OCI-LY7 (cell line): Measurements from ENCODE around the gene UNKL. TPM values are rescaled to one million over a fixed set of nuclear protein-coding genes. Genes with fewer than 3 reads are reported as not detected.

Experiments
- BruUV-seq: library from RNA; stranded (reverse); fragments of 400-500 nt; replicated peaks from 2 replicates; lab custom pipeline; 2021; lab: Mats Ljungman, UMichigan
- CTCF ChIA-PET: fragments of 300-600 bp; sonication (Branson Sonifier 250); formaldehyde crosslinking; loops from one replicate; lab custom pipeline; 2022; ENCODE audit warnings: antibody characterized with exemption; ENCODE audit not compliant: unreplicated experiment; lab: Charles Lee
- POLR2A ChIA-PET: fragments of 300-600 bp; sonication (Branson Sonifier 250); formaldehyde crosslinking; loops from one replicate; lab custom pipeline; 2022; ENCODE audit warnings: antibody characterized with exemption; lab: Charles Lee
- DNase-seq: peaks from one replicate; pipeline ENCODE4 v3.0.0-alpha.2; 2015; ENCODE audit warnings: low spot score
- H2AFZ ChIP-seq: fragments of 200-600 bp; sonication (generic), shearing (Covaris generic); 2 replicates; pipeline ENCODE4 v1.6.1; 2014; ENCODE audit warnings: mild to moderate bottlenecking, antibody characterized with exemption, low read length, moderate library complexity
- H3K27ac ChIP-seq: fragments of 200-600 bp; sonication (generic); 2 replicates; pipeline ENCODE4 v1.5.1; 2014; ENCODE audit warnings: mixed run types, low read depth, mild to moderate bottlenecking, moderate library complexity, low read length, inconsistent platforms; ENCODE audit not compliant: poor library complexity, severe bottlenecking
- H3K36me3 ChIP-seq: fragments of 200-600 bp; sonication (generic); 2 replicates; pipeline ENCODE4 v1.6.1; 2014; ENCODE audit warnings: mild to moderate bottlenecking, antibody characterized with exemption, low read length, moderate library complexity, mixed read lengths; ENCODE audit not compliant: insufficient read depth
- H3K4me1 ChIP-seq: fragments of 200-600 bp; sonication (generic); 2 replicates; pipeline ENCODE4 v1.5.1; 2014; ENCODE audit warnings: mild to moderate bottlenecking, low read length; ENCODE audit not compliant: insufficient read depth, poor library complexity, severe bottlenecking
- H3K4me2 ChIP-seq: fragments of 200-600 bp; sonication (generic); 2 replicates; pipeline ENCODE4 v1.6.1; 2014; ENCODE audit warnings: mild to moderate bottlenecking, low read length
- H3K4me3 ChIP-seq: fragments of 200-600 bp; sonication (generic); 2 replicates; pipeline ENCODE4 v1.5.1; 2014; ENCODE audit warnings: mild to moderate bottlenecking, low read depth, low read length; ENCODE audit not compliant: poor library complexity, severe bottlenecking
- H3K79me2 ChIP-seq: fragments of 200-600 bp; sonication (generic); 2 replicates; pipeline ENCODE4 v1.6.1; 2016; ENCODE audit warnings: low read depth, mild to moderate bottlenecking, low read length, moderate library complexity, mixed read lengths; ENCODE audit not compliant: insufficient read depth
- H3K9me2 ChIP-seq: fragments of 200-600 bp; sonication (generic); 2 replicates; pipeline ENCODE4 v1.6.1; 2016; ENCODE audit warnings: mild to moderate bottlenecking, low read length, mixed read lengths; ENCODE audit not compliant: insufficient read depth
- H3K9me3 ChIP-seq: fragments of 200-600 bp; sonication (generic); 2 replicates; pipeline ENCODE4 v1.6.1; 2014; ENCODE audit warnings: mild to moderate bottlenecking, mixed run types, low read length, mixed read lengths
- H4K20me1 ChIP-seq: fragments of 200-600 bp; sonication (generic); 2 replicates; pipeline ENCODE4 v1.6.1; 2014; ENCODE audit warnings: mild to moderate bottlenecking, antibody characterized with exemption, low read length, moderate library complexity, mixed read lengths; ENCODE audit not compliant: insufficient read depth
- EZH2phosphoT487 ChIP-seq: fragments of 200-600 bp; sonication (generic); IDR thresholded peaks from 2 replicates; pipeline ENCODE4 v1.6.1; 2018; ENCODE audit warnings: low read depth, borderline replicate concordance, mild to moderate bottlenecking, mixed run types, antibody characterized with exemption, low read length, moderate library complexity, mixed read lengths
- intact Hi-C: fragments of 100-400 bp; cut with micrococcal nuclease; formaldehyde crosslinking; loops from one replicate; pipeline ENCODE4 v1.10.0; 2022; ENCODE audit not compliant: unreplicated experiment
- total RNA-seq, 2 experiments: library from RNA; depleted of rRNA in 1 of 2; stranded (reverse); fragments of >200 nt in 1 of 2; shearing (Covaris generic) in 1 of 2; gene quantifications; 2 replicates each; pipeline ENCODE4 v1.2.3, GENCODE V29; 2014 to 2022
- TF ChIP-seq, protein P1 (sequence below): fragments of 200-600 bp; sonication (generic); conservative IDR thresholded peaks from 2 replicates; pipeline ENCODE4 v1.5.1; 2014; ENCODE audit warnings: mild to moderate bottlenecking, antibody characterized with exemption, low read length, moderate library complexity, mixed read lengths

UNKL gene
- total RNA-seq, 2 experiments from 2014 or later = 31.0 to 33.7 TPM

DNA sequence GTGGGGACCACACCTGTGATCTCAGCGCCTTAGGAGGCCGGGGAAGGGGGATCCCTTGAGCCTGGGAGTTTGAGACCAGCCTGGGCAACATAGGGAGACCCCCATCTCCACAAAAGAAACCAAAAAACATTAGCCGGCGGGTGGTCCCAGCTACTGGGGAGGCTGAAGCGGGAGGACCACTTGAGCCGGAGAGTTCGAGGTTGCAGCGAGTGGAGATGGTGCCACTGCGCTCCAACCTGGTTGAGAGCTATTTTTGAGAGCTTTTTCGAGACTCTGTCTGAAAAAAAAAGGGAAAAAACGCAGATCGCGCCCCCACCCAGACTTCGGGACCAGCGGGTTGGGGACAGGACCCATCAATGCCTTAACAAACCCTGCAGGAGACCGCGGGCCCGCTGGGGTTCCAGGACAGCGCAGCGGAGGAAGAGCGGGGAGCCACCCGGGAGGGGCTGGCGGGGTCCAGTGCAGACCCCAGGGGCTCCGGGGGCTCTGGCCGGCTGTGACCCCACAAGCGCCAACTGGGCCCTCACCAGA, 81.8 kb downstream of the UNKL start:
- BruUV-seq = no TSS peak
- Histone ChIP-seq H2AFZ (no peak overlapping the region; the same call in 1 of the 2 replicates), H4K20me1 (no peaks in the 10 kb centered on the region), H3K4me2 (peak overlapping the region; percentile 79; the same call in 1 of the 2 replicates), H3K36me3 (no peaks in the 10 kb centered on the region), H3K4me1 (peaks cover 31% of the 10 kb centered on the region), H3K79me2 (no peaks in the 10 kb centered on the region), H3K9me2 (no peaks in the 10 kb centered on the region), H3K4me3 (no peak overlapping the region), H3K9me3 (no peaks in the 10 kb centered on the region), H3K27ac (peak overlapping the region; percentile 71)
- intact Hi-C loops = no loop called here
- DNase-seq = no peak
- CTCF ChIA-PET = interaction anchor here (1.4 kb wide), 1 partner anchor 10 kb away, joined by 5 read pairs; no protein-coding TSS in a partner anchor
- no peak for TF ChIP-seq EZH2phosphoT487
- TF ChIP-seq, protein P1, sequence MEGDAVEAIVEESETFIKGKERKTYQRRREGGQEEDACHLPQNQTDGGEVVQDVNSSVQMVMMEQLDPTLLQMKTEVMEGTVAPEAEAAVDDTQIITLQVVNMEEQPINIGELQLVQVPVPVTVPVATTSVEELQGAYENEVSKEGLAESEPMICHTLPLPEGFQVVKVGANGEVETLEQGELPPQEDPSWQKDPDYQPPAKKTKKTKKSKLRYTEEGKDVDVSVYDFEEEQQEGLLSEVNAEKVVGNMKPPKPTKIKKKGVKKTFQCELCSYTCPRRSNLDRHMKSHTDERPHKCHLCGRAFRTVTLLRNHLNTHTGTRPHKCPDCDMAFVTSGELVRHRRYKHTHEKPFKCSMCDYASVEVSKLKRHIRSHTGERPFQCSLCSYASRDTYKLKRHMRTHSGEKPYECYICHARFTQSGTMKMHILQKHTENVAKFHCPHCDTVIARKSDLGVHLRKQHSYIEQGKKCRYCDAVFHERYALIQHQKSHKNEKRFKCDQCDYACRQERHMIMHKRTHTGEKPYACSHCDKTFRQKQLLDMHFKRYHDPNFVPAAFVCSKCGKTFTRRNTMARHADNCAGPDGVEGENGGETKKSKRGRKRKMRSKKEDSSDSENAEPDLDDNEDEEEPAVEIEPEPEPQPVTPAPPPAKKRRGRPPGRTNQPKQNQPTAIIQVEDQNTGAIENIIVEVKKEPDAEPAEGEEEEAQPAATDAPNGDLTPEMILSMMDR = no peak
- POLR2A ChIA-PET = interaction anchor here (0.6 to 0.7 kb wide), 2 partner anchors 10 to 512 kb away, joined by 3 to 5 read pairs; no protein-coding TSS in a partner anchor

DNA sequence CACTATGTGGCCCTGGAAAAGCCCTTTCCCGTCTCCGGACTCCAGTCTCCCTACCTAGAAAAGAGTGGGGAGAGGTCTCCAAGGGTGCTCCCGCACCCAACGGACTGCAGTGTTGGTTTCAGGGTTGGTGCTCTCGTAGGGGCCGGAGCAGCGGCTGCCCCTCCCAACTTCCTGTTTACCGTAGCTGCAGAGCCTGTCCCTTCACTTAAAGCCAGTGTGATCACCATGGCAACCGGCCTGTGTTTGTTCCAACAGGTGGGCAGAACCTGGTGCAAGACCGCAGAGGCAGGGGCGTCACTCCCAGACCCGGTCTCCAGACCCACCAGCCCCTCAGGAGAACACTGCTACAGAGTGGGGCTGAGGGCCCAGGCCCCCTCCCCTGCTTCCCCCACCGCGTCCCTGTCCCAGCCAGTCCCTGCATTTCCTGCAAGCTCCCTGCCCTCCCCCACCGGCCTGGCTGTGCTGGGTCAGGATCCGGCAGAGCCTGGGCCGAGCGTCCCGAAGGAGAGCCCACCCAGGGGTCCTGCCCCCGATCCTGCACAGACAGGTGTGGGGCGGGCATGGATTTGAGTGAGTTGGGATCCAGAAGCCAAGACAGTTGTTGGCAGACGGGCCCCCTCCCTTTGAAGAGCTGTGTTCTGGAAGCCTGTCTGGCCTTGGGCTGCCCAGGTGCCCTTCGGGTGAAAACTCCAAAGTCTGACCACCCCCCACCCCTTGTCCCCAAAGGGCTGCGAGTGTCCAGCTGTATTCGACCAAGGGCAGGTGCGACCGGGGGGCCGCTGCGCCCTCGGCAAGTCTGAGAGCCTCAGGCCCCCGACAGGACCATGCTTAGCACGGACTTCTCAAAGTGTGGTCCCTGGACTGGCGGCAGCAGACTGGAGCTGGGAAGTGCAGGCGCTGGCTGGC, 82.5 kb downstream of the UNKL start:
- peak; percentile 97 for DNase-seq
- Histone ChIP-seq H3K4me2 (peak overlapping the region; percentile 79), H2AFZ (peak overlapping the region; percentile 52; the same call in 1 of the 2 replicates), H3K36me3 (no peaks in the 10 kb centered on the region), H3K9me2 (no peaks in the 10 kb centered on the region), H4K20me1 (no peaks in the 10 kb centered on the region), H3K4me1 (peaks cover 31% of the 10 kb centered on the region), H3K27ac (peak overlapping the region; percentile 71), H3K4me3 (peak overlapping the region; percentile 57), H3K9me3 (no peaks in the 10 kb centered on the region), H3K79me2 (no peaks in the 10 kb centered on the region)
- ChIA-PET POLR2A (interaction anchor here (0.6 to 0.7 kb wide), 2 partner anchors 10 to 513 kb away, joined by 3 to 5 read pairs; no protein-coding TSS in a partner anchor), CTCF (interaction anchor here (1.4 kb wide), 1 partner anchor 11 kb away, joined by 5 read pairs; no protein-coding TSS in a partner anchor)
- TF ChIP-seq EZH2phosphoT487 = no peak
- TF ChIP-seq, protein P1 = no peak
- BruUV-seq = no TSS peak
- intact Hi-C loops = loop anchor here (1.0 kb wide), 1 partner anchor 10 kb away; no protein-coding TSS in a partner anchor
